Measurements from ENCODE around the gene UBE2S.

DNA sequence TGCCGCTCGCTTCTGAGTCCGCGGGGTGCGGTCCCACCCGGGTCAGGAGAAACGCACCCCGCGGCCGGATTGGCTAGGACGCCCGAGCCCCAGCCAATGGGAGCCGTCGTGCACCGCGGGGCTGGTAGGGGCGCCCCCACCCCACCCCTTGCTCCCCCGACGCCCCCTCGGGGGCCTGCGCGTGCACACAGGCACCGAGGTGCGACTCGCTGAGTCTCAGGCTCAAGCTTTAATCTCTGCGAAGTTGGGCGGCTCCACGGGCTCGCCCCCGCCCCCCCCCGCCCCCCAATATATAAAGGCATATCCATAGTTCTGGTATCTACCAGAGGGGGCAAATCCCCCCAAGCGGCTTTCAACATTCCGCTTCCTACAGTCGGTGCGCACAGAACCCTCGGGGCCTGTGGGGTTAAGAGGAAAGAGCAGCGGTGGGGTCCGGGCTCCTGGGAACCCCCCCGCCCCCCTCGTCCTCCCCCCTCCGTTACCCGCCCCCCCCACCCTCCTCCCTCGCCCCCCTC is 52.8 kb downstream of the UBE2S start, which contains the start of gene COX6B2:
- TF ChIP-seq POLR2AphosphoS5 (IDR thresholded peaks at IDR 0.05) = no peak
- TF ChIP-seq, protein P1, sequence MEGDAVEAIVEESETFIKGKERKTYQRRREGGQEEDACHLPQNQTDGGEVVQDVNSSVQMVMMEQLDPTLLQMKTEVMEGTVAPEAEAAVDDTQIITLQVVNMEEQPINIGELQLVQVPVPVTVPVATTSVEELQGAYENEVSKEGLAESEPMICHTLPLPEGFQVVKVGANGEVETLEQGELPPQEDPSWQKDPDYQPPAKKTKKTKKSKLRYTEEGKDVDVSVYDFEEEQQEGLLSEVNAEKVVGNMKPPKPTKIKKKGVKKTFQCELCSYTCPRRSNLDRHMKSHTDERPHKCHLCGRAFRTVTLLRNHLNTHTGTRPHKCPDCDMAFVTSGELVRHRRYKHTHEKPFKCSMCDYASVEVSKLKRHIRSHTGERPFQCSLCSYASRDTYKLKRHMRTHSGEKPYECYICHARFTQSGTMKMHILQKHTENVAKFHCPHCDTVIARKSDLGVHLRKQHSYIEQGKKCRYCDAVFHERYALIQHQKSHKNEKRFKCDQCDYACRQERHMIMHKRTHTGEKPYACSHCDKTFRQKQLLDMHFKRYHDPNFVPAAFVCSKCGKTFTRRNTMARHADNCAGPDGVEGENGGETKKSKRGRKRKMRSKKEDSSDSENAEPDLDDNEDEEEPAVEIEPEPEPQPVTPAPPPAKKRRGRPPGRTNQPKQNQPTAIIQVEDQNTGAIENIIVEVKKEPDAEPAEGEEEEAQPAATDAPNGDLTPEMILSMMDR (IDR thresholded peaks at IDR 0.05) = no peak
- no peak for TF ChIP-seq POLR2A (IDR thresholded peaks at IDR 0.05)

Data from breast epithelium (tissue), 3 donors.